Prostate gland (tissue), 2 donors: ENCODE data around the gene RARB. TPM values are rescaled to one million over a fixed set of nuclear protein-coding genes. Genes with fewer than 3 reads are reported as not detected.
A peak's percentile ranks its signal among the peaks of the same experiment; 100 is the strongest.

Experiments used
- DNase-seq: peaks from one replicate; pipeline ENCODE4 v3.0.0-alpha.2; 2019; ENCODE audit warnings: low spot score
- H3K27ac ChIP-seq, 2 donors: fragments of 200-600 bp; sonication (generic); 2 replicates each; pipeline ENCODE4 v1.5.1; 2017 to 2019
- H3K27me3 ChIP-seq: fragments of 200-600 bp; sonication (generic); replicated peaks from 2 replicates; pipeline ENCODE4 v1.5.1; 2019; ENCODE audit not compliant: insufficient read depth
- H3K36me3 ChIP-seq, 2 donors: fragments of 200-600 bp; sonication (generic); 1 replicate in 1 of 2; 2 replicates in 1 of 2; pipeline versions ENCODE4 v1.5.1 to v1.8.1; 2017 to 2019
- H3K4me1 ChIP-seq: fragments of 200-600 bp; sonication (generic); replicated peaks from 2 replicates; pipeline ENCODE4 v1.5.1; 2019
- H3K4me3 ChIP-seq, 2 donors: fragments of 200-600 bp; sonication (generic); 2 replicates each; pipeline ENCODE4 v1.5.1; 2017 to 2019
- H3K9me3 ChIP-seq: fragments of 200-600 bp; sonication (generic); 2 replicates; pipeline ENCODE4 v1.5.1; 2017
- POLR2A ChIP-seq: fragments of 450-650 bp; IDR thresholded peaks from one replicate; pipeline ENCODE4 v1.6.1; 2016; ENCODE audit warnings: antibody characterized with exemption, mild to moderate bottlenecking
- POLR2AphosphoS5 ChIP-seq: sonication (generic); formaldehyde crosslinking; IDR thresholded peaks from one replicate; pipeline ENCODE4 v1.6.1; 2017; ENCODE audit warnings: antibody characterized with exemption
- WGBS: methylation state at CpG from one replicate; pipeline ENCODE4 v1.1.5; 2018; 5-methylcytosine and 5-hydroxymethylcytosine counted together
- intact Hi-C: fragments of 100-400 bp; cut with DNase I; formaldehyde crosslinking; loops from one replicate; pipeline ENCODE4 v1.14.2; 2022
- total RNA-seq, 2 donors: library from RNA; depleted of rRNA; stranded (reverse); fragments of >200 nt; gene quantifications; one replicate each; pipeline ENCODE4 v1.1.0, GENCODE V29; 2016
- TF ChIP-seq, protein P1 (sequence below), 4 experiments: fragments of 200-600 bp in 2 of 4; fragments of 450-650 bp in 2 of 4; sonication (generic) in 2 of 4; IDR thresholded peaks; 1 replicate in 3 of 4; 2 replicates in 1 of 4; pipeline ENCODE4 v1.5.1; 2016 to 2019; ENCODE audit warnings: antibody characterized with exemption in 4 of 4, mild to moderate bottlenecking in 2 of 4, moderate library complexity in 2 of 4

The RARB gene
- total RNA-seq, 2 donors from 2014 or later, result 4.4 to 17.2 TPM

- no peaks in the 10 kb centered on the region for H3K27me3 ChIP-seq
- no peak overlapping the region for H3K4me3 ChIP-seq
- no peaks in the 10 kb centered on the region for H3K36me3 ChIP-seq
- H3K4me1 ChIP-seq, result no peaks in the 10 kb centered on the region
- 83% methylated on average over 4 of the region's 4 CpGs for WGBS
- intact Hi-C loops, result loop anchor here (10.0 kb wide), 1 partner anchor 349 kb away; no protein-coding TSS in a partner anchor
- no peak for TF ChIP-seq POLR2A
- no peak for TF ChIP-seq POLR2AphosphoS5
- TF ChIP-seq, protein P1, sequence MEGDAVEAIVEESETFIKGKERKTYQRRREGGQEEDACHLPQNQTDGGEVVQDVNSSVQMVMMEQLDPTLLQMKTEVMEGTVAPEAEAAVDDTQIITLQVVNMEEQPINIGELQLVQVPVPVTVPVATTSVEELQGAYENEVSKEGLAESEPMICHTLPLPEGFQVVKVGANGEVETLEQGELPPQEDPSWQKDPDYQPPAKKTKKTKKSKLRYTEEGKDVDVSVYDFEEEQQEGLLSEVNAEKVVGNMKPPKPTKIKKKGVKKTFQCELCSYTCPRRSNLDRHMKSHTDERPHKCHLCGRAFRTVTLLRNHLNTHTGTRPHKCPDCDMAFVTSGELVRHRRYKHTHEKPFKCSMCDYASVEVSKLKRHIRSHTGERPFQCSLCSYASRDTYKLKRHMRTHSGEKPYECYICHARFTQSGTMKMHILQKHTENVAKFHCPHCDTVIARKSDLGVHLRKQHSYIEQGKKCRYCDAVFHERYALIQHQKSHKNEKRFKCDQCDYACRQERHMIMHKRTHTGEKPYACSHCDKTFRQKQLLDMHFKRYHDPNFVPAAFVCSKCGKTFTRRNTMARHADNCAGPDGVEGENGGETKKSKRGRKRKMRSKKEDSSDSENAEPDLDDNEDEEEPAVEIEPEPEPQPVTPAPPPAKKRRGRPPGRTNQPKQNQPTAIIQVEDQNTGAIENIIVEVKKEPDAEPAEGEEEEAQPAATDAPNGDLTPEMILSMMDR (IDR thresholded peaks at IDR 0.05), result no peak
- H3K27ac ChIP-seq, result no peak overlapping the region
- no peak for DNase-seq
- no peaks in the 10 kb centered on the region for H3K9me3 ChIP-seq
Observed at GRCh38 chr3:25503898-25504301, 75.8 kb downstream of the RARB start.

DNA sequence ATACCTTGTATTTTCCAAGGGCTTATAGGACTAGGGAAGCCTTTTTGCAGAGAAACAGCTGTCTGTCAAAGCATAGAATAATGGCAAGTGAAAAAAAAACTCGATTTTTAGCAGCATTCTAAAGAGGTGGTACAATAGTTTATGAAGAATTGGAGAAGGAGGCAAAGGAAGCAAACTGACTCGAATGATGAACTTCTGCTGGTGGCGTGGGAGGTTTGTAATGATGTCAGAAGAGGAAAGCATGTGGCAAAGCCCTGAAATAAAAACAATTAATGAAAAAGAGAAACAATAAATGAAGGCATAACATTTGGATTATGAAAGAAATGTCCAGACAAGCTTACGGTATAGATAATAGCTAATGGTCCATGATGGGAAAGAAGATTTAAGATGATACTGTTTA lies 77.5 kb downstream of the RARB start:
- H3K36me3 ChIP-seq, result no peaks in the 10 kb centered on the region
- no peak overlapping the region for H3K4me3 ChIP-seq
- 91% methylated on average over 4 of the region's 4 CpGs for WGBS
- H3K9me3 ChIP-seq, result no peaks in the 10 kb centered on the region
- TF ChIP-seq, protein P1 (IDR thresholded peaks at IDR 0.05), result no peak
- TF ChIP-seq POLR2A (no peak), POLR2AphosphoS5 (no peak)
- H3K27ac ChIP-seq, result no peak overlapping the region
- intact Hi-C loops, result loop anchor here (5.0 to 10.0 kb wide), 3 partner anchors 73 to 351 kb away; no protein-coding TSS in a partner anchor
- H3K4me1 ChIP-seq, result no peaks in the 10 kb centered on the region
- no peaks in the 10 kb centered on the region for H3K27me3 ChIP-seq
- DNase-seq, result no peak

- H3K4me3 ChIP-seq, result no peak overlapping the region
- H3K36me3 ChIP-seq, result no peaks in the 10 kb centered on the region
- H3K27me3 ChIP-seq, result no peaks in the 10 kb centered on the region
- DNase-seq, result no peak
- no peak for TF ChIP-seq POLR2A
- TF ChIP-seq, protein P1 (IDR thresholded peaks at IDR 0.05), result no peak
- no peak for TF ChIP-seq POLR2AphosphoS5
- intact Hi-C loops, result loop anchor here (5.0 to 10.0 kb wide), 3 partner anchors 76 to 353 kb away; no protein-coding TSS in a partner anchor
- 83% methylated on average over 1 of the region's 1 CpG for WGBS
- H3K4me1 ChIP-seq, result no peaks in the 10 kb centered on the region
- H3K27ac ChIP-seq, result peak overlapping the region in 1 of 2 donors; percentile 36
- H3K9me3 ChIP-seq, result no peaks in the 10 kb centered on the region
Observed at GRCh38 chr3:25507811-25508210, 79.7 kb downstream of the RARB start.

- 54% methylated on average over 1 of the region's 1 CpG for WGBS
- H3K27ac ChIP-seq, result peak overlapping the region; percentile 36 to 56
- intact Hi-C loops, result loop anchor here (5.0 to 10.0 kb wide), 3 partner anchors 76 to 354 kb away; no protein-coding TSS in a partner anchor
Observed at GRCh38 chr3:25508433-25508832, 80.4 kb downstream of the RARB start.

More at GRCh38 chr3:25508433-25508832, 80.4 kb downstream of the RARB start:
- Histone ChIP-seq H3K27me3 (no peaks in the 10 kb centered on the region), H3K36me3 (no peaks in the 10 kb centered on the region), H3K4me1 (no peaks in the 10 kb centered on the region), H3K4me3 (no peak overlapping the region), H3K9me3 (no peaks in the 10 kb centered on the region)
- TF ChIP-seq, protein P1 (IDR thresholded peaks at IDR 0.05), result no peak
- TF ChIP-seq POLR2A, result no peak
- no peak for TF ChIP-seq POLR2AphosphoS5
- no peak for DNase-seq
